ENCODE measurements around the gene UPB1. TPM values are rescaled to one million over a fixed set of nuclear protein-coding genes. Genes with fewer than 3 reads are reported as not detected.

The UPB1 gene
- total RNA-seq, 1 experiment from 2014 or later: 0.11 TPM

DNA sequence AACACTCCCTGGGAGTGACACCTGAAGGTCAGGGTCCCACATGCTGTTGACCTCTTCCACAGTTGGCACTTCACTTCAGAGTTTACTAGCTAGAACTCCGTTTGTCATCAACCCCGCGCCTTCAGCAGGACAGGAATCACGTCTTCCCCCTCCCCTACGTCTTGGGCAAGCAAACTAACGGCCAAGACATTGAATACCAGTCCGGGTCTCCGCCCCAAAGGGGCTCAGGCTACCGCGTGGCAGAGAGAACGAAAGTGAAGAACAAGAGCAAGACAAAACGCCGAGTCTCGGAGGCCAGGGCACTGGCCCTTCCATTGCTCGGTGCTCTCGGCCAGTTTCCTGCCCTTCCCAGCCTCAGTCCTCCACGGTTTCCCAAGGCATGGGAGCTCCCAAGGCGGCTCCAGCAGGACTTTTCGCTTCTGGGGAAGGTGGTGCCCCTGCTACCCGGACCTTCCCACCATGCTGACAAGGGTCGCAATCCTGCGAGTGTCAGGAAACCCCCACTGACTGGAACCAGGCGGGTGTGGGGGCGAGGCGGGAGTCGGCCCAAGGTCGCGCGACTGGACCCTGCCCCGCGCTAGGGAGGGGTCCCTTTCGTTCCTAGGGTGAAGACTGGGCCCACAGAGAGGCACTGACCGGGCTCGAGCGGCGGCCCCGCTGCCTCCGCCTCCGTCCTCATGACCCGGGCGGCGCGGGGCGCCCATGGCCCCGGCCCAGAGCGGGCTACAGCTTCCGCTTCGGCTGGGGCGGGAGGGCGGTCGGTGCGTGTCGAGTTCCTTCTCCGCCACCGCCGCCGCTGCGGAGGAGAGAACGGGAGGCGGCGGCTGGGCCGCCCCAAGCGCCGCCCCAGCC, 59.4 kb downstream of the UPB1 start, which contains the start of gene GUCD1:
GUCD1 (minus strand) TSS at position 826 of the 852 bp plus-strand sequence; CDS start at position 679, 147 bp downstream.
- Histone ChIP-seq H3K27ac (ENCODE audit: low read depth, low read length, poor library complexity, severe bottlenecking) (peak within 1 kb of the TSS; percentile 97), H3K4me1 (ENCODE audit: insufficient read depth, low read length, poor library complexity, severe bottlenecking) (peaks cover 18% of the 10 kb centered on the region), H3K27me3 (replicated peaks; ENCODE audit: insufficient read depth, low read depth, low read length, poor library complexity) (no peaks in the 10 kb centered on the region), H3K9me3 (ENCODE audit: low read depth, low read length, poor library complexity, severe bottlenecking) (no peaks in the 10 kb centered on the region), H3K4me3 (ENCODE audit: low read depth, low read length, poor library complexity, severe bottlenecking) (peak within 1 kb of the TSS; percentile 93), H3K36me3 (ENCODE audit: insufficient read depth, low read length, poor library complexity, severe bottlenecking) (peaks cover 23% of the 10 kb centered on the region)
- ChIA-PET POLR2A (ENCODE audit: low non-redundant PET) (interaction anchor here (0.6 to 0.7 kb wide), 2 partner anchors 27 to 641 kb away, joined by 6 to 11 read pairs; no protein-coding TSS in a partner anchor), CTCF (no interaction called here)
- peak; percentile 25 for DNase-seq (ENCODE audit: low spot score)
- TF ChIP-seq, protein P1, sequence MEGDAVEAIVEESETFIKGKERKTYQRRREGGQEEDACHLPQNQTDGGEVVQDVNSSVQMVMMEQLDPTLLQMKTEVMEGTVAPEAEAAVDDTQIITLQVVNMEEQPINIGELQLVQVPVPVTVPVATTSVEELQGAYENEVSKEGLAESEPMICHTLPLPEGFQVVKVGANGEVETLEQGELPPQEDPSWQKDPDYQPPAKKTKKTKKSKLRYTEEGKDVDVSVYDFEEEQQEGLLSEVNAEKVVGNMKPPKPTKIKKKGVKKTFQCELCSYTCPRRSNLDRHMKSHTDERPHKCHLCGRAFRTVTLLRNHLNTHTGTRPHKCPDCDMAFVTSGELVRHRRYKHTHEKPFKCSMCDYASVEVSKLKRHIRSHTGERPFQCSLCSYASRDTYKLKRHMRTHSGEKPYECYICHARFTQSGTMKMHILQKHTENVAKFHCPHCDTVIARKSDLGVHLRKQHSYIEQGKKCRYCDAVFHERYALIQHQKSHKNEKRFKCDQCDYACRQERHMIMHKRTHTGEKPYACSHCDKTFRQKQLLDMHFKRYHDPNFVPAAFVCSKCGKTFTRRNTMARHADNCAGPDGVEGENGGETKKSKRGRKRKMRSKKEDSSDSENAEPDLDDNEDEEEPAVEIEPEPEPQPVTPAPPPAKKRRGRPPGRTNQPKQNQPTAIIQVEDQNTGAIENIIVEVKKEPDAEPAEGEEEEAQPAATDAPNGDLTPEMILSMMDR (conservative IDR thresholded peaks at IDR 0.05; ENCODE audit: low read depth, low read length): no peak
- no peak for TF ChIP-seq EZH2 (IDR thresholded peaks at IDR 0.05; ENCODE audit: borderline replicate concordance, low read depth, low read length, poor library complexity, severe bottlenecking)
- no TSS peak for BruUV-seq (replicated peaks)
- intact Hi-C loops (cut with micrococcal nuclease; ENCODE audit: unreplicated experiment): no loop called here

DNA sequence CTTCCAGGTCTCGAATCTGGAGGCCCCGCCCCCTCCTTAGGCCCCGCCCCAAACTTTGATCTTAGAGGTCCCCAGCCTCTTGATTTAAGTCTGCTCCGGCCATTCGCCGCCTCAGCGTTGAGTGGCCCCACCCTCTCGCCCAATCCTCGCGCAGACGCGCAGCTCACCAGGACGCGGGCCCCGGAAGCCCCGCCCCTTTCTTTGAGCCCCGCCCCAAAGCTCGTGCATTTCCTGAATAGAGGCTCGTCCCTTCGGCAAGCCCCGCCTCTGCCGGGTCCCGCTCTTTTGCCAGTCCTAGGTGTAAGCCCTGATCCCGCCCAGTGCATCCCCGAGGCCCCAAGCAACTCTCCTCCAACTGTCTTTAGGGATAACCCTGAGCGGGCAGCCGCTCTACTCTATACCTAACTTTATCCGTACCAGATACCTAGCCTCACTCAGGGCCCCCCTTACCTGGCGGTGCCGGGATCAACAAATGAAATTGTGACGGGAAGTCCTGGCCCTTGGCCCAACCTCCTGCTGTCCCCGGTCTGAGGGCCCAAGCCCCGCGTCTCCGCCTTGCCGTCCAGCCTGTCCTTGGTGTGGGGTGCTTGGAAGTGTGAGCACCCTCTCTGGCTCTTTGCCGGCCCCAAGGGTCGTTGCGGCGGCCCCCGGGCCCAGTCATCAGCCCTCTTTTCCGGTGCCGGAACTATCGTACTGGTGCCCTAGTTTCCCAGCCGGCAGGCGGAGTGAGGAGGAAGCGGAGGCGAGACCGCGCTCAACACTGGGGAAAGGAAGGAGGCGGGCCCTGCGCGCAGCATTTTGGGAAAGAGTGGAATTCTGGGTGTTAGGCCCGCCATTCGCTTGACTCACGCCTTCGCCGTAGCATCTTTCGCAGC, 60.3 kb downstream of the UPB1 start, which contains the start of gene SNRPD3:
SNRPD3 (plus strand) TSS at position 835 of the 875 bp plus-strand sequence. CDS start 1,676 bp downstream, outside the sequence.
- BruUV-seq (replicated peaks): no TSS peak
- peaks cover 28% of the 10 kb centered on the region for H3K36me3 ChIP-seq (ENCODE audit: insufficient read depth, low read length, poor library complexity, severe bottlenecking)
- POLR2A ChIA-PET (ENCODE audit: low non-redundant PET): interaction anchor here (0.6 to 0.7 kb wide), 3 partner anchors 26 to 641 kb away, joined by 4 to 11 read pairs (median 6); no protein-coding TSS in a partner anchor
- CTCF ChIA-PET: no interaction called here
- peak; percentile 99 for DNase-seq (ENCODE audit: low spot score)
- H3K27me3 ChIP-seq (replicated peaks; ENCODE audit: insufficient read depth, low read depth, low read length, poor library complexity): no peaks in the 10 kb centered on the region
- no peaks in the 10 kb centered on the region for H3K9me3 ChIP-seq (ENCODE audit: low read depth, low read length, poor library complexity, severe bottlenecking)
- peak within 1 kb of the TSS; percentile 97 for H3K27ac ChIP-seq (ENCODE audit: low read depth, low read length, poor library complexity, severe bottlenecking)
- peaks cover 18% of the 10 kb centered on the region for H3K4me1 ChIP-seq (ENCODE audit: insufficient read depth, low read length, poor library complexity, severe bottlenecking)
- H3K4me3 ChIP-seq (ENCODE audit: low read depth, low read length, poor library complexity, severe bottlenecking): peak within 1 kb of the TSS; percentile 93
- TF ChIP-seq, protein P1 (conservative IDR thresholded peaks at IDR 0.05; ENCODE audit: low read depth, low read length): no peak
- no peak for TF ChIP-seq EZH2 (IDR thresholded peaks at IDR 0.05; ENCODE audit: borderline replicate concordance, low read depth, low read length, poor library complexity, severe bottlenecking)
- intact Hi-C loops (cut with micrococcal nuclease; ENCODE audit: unreplicated experiment): no loop called here

DNA sequence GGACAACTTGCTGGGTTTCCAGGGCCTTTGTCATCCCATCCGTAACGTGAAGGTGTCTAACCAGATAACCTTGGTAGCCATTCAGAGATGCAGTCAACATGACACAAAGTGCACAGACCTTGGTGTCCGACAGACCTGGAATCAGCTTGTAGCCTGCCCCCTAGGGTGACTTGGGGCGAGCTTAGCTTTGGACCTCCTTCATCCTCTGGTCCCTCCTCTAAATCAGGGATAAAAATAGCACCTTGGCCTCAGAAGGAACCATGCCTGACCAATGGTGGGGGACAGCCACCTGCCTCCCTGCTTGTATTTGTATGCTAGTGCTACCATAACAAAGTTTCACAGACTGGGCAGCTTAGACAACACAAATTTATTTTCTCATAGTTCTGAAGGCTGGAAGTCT, 64.3 kb downstream of the UPB1 start:
- intact Hi-C loops (cut with micrococcal nuclease; ENCODE audit: unreplicated experiment): no loop called here
- ChIA-PET CTCF (no interaction called here), POLR2A (ENCODE audit: low non-redundant PET) (interaction anchor here (0.6 kb wide), 1 partner anchor 98 kb away, joined by 4 read pairs; no protein-coding TSS in a partner anchor)
- TF ChIP-seq, protein P1 (conservative IDR thresholded peaks at IDR 0.05; ENCODE audit: low read depth, low read length): no peak
- no peak for TF ChIP-seq EZH2 (IDR thresholded peaks at IDR 0.05; ENCODE audit: borderline replicate concordance, low read depth, low read length, poor library complexity, severe bottlenecking)
- Histone ChIP-seq H3K27me3 (replicated peaks; ENCODE audit: insufficient read depth, low read depth, low read length, poor library complexity) (no peaks in the 10 kb centered on the region), H3K4me3 (ENCODE audit: low read depth, low read length, poor library complexity, severe bottlenecking) (no peak overlapping the region), H3K27ac (ENCODE audit: low read depth, low read length, poor library complexity, severe bottlenecking) (no peak overlapping the region), H3K9me3 (ENCODE audit: low read depth, low read length, poor library complexity, severe bottlenecking) (no peaks in the 10 kb centered on the region), H3K4me1 (ENCODE audit: insufficient read depth, low read length, poor library complexity, severe bottlenecking) (peaks cover 12% of the 10 kb centered on the region), H3K36me3 (ENCODE audit: insufficient read depth, low read length, poor library complexity, severe bottlenecking) (peaks cover 51% of the 10 kb centered on the region)
- no TSS peak for BruUV-seq (replicated peaks)
- no peak for DNase-seq (ENCODE audit: low spot score)

Data from A673 (cell line).